SJSA1 (cell line): Measurements from ENCODE around the gene VWA8. TPM values are rescaled to one million over a fixed set of nuclear protein-coding genes. Genes with fewer than 3 reads are reported as not detected.
A peak's percentile ranks its signal among the peaks of the same experiment; 100 is the strongest.
"Not testable (repeated sequence)": the region's sequence is repeated elsewhere in the genome, so short reads cannot be mapped to it uniquely, and the experiment has no call there.

ENCODE experiments used
- DNase-seq, 2 experiments: peaks; one replicate each; pipeline ENCODE4 v3.0.0-alpha.2; 2015 to 2020; ENCODE audit warnings: low spot score in 2 of 2, low read depth in 1 of 2
- H3K27ac ChIP-seq: fragments of 250-450 bp; sonication (Bioruptor Pico); 2 replicates; pipeline ENCODE4 v1.5.1; 2020; ENCODE audit warnings: mild to moderate bottlenecking, moderate library complexity
- H3K27me3 ChIP-seq: fragments of 250-450 bp; sonication (Bioruptor Pico); replicated peaks from 2 replicates; pipeline ENCODE4 v1.5.1; 2020; ENCODE audit warnings: mild to moderate bottlenecking, moderate library complexity
- H3K36me3 ChIP-seq: fragments of 250-450 bp; sonication (Bioruptor Pico); 2 replicates; pipeline ENCODE4 v1.5.1; 2020; ENCODE audit warnings: mild to moderate bottlenecking
- H3K4me1 ChIP-seq: fragments of 250-450 bp; sonication (Bioruptor Pico); replicated peaks from 2 replicates; pipeline ENCODE4 v1.6.1; 2021; ENCODE audit warnings: mild to moderate bottlenecking
- H3K4me3 ChIP-seq: fragments of 250-450 bp; sonication (Bioruptor Pico); 2 replicates; pipeline ENCODE4 v1.5.1; 2020; ENCODE audit warnings: mild to moderate bottlenecking
- H3K9me3 ChIP-seq: fragments of 250-450 bp; sonication (Bioruptor Pico); replicated peaks from 2 replicates; pipeline ENCODE4 v1.5.1; 2020; ENCODE audit warnings: mild to moderate bottlenecking
- total RNA-seq: library from RNA; depleted of rRNA; stranded (reverse); fragments of >200 nt; shearing (Covaris generic); gene quantifications from 2 replicates; pipeline ENCODE4 v1.2.3, GENCODE V29; 2014

The VWA8 gene
- total RNA-seq, 1 experiment from 2014 or later: 8.6 TPM

DNA sequence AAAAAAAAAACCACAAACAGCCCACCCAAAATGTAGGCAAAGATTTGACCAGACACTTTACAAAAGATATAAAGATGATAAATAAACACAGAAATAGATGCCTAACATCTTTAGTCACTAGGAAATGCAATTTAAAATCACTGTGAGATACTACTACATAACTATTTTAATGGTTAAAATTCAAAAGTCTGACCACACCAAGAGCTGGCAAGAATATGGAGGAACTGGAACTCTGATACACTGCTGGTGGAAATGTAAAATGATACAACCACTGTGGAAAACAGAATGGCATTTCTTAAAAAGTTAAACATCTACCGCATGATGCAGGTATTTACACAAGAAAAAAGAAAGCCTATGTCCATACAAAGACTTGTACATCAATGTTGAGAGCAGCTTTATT lies 26.8 kb downstream of the VWA8 start:
- Histone ChIP-seq H3K27me3 (no peaks in the 10 kb centered on the region), H3K27ac (no peak overlapping the region), H3K9me3 (no peaks in the 10 kb centered on the region), H3K4me3 (no peak overlapping the region), H3K36me3 (peaks cover 8% of the 10 kb centered on the region), H3K4me1 (peaks cover 4% of the 10 kb centered on the region)
- peak in 1 of 2 experiments; percentile 14 for DNase-seq

DNA sequence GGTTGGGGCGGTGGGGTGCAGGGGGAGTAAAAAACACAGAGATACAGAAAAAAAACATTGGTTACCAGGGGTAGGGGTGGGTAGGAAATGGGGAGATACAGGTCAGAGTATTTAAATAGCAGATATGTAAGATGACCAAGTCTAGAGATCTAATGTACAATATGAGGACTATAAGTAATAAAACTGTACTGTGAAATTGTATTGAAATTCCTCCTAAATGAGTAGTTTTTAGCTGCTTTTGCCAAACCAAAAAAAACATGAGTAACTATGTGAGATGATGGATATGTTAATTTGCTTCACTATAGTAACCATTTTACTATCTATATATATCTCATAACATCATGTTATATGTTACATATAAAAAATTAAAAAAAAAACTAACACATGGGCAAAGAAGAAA lies 29.6 kb downstream of the VWA8 start:
- Histone ChIP-seq H3K9me3 (no peaks in the 10 kb centered on the region), H3K27ac (no peak overlapping the region)

DNA sequence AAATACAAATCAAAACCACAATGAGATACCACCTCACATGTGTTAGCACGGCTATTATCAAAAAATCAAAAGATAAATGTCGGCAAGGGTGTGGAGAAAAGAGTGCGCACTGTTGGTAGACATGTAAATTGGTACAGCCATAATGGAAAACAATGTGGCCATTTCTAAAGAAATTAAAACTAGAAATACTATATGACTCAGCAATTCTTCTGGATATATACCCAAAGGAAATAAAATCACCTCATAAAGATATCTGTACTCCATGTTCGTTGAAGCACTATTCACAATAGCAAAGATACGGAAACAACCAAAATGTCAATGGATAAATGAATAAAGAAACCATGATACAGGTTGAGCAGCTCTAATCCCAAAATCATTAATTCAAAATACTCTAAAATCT lies 30.8 kb downstream of the VWA8 start:
- H3K27ac ChIP-seq: no peak overlapping the region
- DNase-seq: no peak
- H3K4me3 ChIP-seq: no peak overlapping the region
- H3K36me3 ChIP-seq: peaks cover 10% of the 10 kb centered on the region
- no peaks in the 10 kb centered on the region for H3K27me3 ChIP-seq
- no peaks in the 10 kb centered on the region for H3K9me3 ChIP-seq
- peaks cover 4% of the 10 kb centered on the region for H3K4me1 ChIP-seq

More for the DNA sequence above, 29.6 kb downstream of the VWA8 start:
- Histone ChIP-seq H3K4me3 (no peak overlapping the region), H3K36me3 (peaks cover 11% of the 10 kb centered on the region), H3K4me1 (peaks cover 4% of the 10 kb centered on the region), H3K27me3 (no peaks in the 10 kb centered on the region)
- no peak for DNase-seq

GRCh38 chr13:41928323-41928722 lies 32.6 kb downstream of the VWA8 start:
- no peaks in the 10 kb centered on the region for H3K9me3 ChIP-seq
- H3K27ac ChIP-seq: no peak overlapping the region
- no peaks in the 10 kb centered on the region for H3K4me1 ChIP-seq
- DNase-seq: no peak
- no peaks in the 10 kb centered on the region for H3K27me3 ChIP-seq
- H3K36me3 ChIP-seq: peaks cover 7% of the 10 kb centered on the region; the same call in 1 of the 2 replicates
- no peak overlapping the region for H3K4me3 ChIP-seq

GRCh38 chr13:41925014-41925413 lies 35.9 kb downstream of the VWA8 start:
- no peaks in the 10 kb centered on the region for H3K27me3 ChIP-seq
- no peak overlapping the region for H3K27ac ChIP-seq
- no peaks in the 10 kb centered on the region for H3K4me1 ChIP-seq
- DNase-seq: no peak
- H3K9me3 ChIP-seq: no peaks in the 10 kb centered on the region
- H3K36me3 ChIP-seq: peaks cover 7% of the 10 kb centered on the region; the same call in 1 of the 2 replicates
- no peak overlapping the region for H3K4me3 ChIP-seq

DNA sequence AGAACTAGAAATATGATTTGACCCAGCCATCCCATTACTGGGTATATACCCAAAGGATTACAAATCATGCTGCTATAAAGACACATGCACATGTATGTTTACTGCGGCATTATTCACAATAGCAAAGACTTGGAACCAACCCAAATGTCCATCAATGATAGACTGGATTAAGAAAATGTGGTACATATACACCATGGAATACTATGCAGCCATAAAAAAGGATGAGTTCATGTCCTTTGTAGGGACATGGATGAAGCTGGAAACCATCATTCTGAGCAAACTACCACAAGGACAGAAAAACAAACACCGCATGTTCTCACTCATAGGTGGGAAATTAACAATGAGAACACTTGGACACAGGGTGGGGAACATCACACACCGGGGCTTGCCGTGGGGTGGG lies 38.0 kb downstream of the VWA8 start:
- H3K9me3 ChIP-seq, H3K4me3 ChIP-seq, H3K4me1 ChIP-seq, H3K36me3 ChIP-seq, H3K27ac ChIP-seq, H3K27me3 ChIP-seq, DNase-seq: not testable (repeated sequence)

DNA sequence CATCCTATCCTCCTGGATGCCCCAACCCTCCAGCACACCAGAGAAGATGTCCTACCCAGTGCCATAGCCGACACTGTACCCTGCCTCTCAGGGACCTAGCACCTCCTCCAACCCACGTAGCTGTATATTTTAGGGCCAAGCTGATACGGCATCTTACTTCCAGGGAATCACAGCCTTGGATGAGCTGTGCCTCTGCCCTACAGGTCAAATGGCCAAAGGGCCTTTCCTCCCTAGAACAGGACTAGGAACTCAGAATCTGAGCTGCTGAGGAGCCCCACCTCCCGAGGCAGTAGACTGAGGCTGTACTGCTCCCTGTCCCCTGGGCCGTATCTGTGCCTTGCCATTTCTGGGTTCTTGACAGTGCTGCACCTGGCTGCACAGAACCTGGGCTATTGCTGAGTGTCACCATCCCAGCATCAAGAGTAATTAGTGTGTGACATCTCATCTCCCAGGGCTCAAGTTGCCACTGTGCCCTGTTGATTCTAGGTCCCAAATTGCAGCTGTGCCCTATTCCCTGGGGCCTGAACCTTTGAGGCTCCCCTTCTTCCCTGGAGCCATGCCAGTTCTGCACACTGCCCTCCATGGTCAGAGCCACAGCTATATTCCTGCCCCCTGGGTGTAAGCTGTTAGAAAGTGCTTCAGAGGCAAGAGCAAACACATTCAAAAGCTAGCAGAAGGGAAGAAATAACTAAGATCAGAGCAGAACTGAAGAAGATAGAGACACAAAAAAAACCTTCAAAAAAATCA lies 41.0 kb downstream of the VWA8 start:
- no peak overlapping the region for H3K27ac ChIP-seq
- no peaks in the 10 kb centered on the region for H3K36me3 ChIP-seq
- no peaks in the 10 kb centered on the region for H3K27me3 ChIP-seq
- no peaks in the 10 kb centered on the region for H3K9me3 ChIP-seq
- no peak for DNase-seq
- H3K4me3 ChIP-seq: no peak overlapping the region
- peaks cover 37% of the 10 kb centered on the region for H3K4me1 ChIP-seq

- no peak for DNase-seq
- Histone ChIP-seq H3K27me3 (no peaks in the 10 kb centered on the region), H3K27ac (no peak overlapping the region), H3K4me3 (no peak overlapping the region), H3K36me3 (no peaks in the 10 kb centered on the region), H3K9me3 (no peaks in the 10 kb centered on the region), H3K4me1 (peaks cover 37% of the 10 kb centered on the region)
These were observed 41.7 kb downstream of the VWA8 start for GRCh38 chr13:41919031-41919740.

GRCh38 chr13:41917641-41918040 lies 43.3 kb downstream of the VWA8 start:
- Histone ChIP-seq H3K27ac (peak overlapping the region; percentile 83), H3K27me3 (no peaks in the 10 kb centered on the region), H3K4me1 (peaks cover 37% of the 10 kb centered on the region), H3K36me3 (no peaks in the 10 kb centered on the region), H3K4me3 (no peak overlapping the region), H3K9me3 (no peaks in the 10 kb centered on the region)
- DNase-seq: peak in 1 of 2 experiments; percentile 39

DNA sequence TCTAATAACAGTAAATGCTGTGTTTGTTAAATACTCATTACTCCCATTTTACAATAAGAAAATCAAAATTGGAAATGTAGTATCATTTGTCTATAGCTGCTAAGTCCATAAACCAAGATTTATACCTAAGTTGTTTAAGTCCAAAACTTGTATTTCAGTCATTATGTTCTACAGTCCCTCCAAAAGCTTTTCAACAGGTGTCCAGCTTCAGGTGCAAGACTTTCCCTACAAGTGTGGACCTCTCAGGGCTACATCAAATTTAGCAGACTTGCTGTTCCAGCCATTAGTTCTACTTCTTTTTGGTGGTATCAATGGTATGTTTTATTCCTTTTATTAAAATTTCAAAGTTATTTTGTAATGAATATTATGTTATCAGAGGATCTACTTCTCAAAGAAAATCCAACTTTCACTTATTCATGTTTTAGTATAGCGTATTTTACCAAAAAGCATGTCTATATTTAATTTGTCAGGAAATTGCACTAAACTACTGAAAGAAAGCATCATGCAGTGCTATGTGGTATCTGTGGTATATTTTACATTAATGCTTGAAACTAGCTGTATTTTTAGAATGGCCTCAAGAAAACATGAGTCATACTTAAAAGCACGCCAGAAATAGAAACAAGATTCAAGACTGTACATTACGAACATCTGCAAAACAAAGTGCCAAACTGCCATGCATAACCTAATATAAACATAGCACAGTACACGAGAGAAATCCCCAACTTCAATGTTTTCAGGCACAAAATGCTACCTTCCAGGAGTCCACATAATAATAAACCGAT lies 44.5 kb downstream of the VWA8 start:
- H3K9me3 ChIP-seq: no peaks in the 10 kb centered on the region
- peak in 1 of 2 experiments; percentile 76 for DNase-seq
- peaks cover 37% of the 10 kb centered on the region for H3K4me1 ChIP-seq
- no peaks in the 10 kb centered on the region for H3K27me3 ChIP-seq
- H3K27ac ChIP-seq: peak overlapping the region; percentile 83
- H3K36me3 ChIP-seq: no peaks in the 10 kb centered on the region
- H3K4me3 ChIP-seq: no peak overlapping the region

DNA sequence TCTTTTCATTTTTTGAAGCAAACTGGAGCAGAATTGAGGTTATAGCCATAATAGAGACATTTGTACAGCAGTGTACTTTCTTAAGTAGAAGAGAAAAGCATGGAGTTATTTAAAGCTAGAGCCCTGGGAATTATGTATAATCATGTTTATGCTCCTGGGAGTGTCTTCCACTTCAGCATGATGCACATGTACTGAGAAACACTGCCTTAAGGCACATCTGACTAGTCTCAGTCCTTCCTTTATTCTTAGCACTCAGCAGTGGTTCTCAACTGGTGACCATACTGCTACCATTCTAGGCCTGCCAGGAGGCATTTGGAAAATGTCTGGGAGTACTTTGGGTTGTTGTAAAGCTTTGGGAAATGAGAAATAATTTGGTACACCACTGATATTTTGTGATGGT lies 45.8 kb downstream of the VWA8 start:
- Histone ChIP-seq H3K27ac (no peak overlapping the region), H3K4me1 (peaks cover 37% of the 10 kb centered on the region), H3K36me3 (no peaks in the 10 kb centered on the region), H3K4me3 (no peak overlapping the region), H3K9me3 (no peaks in the 10 kb centered on the region), H3K27me3 (no peaks in the 10 kb centered on the region)
- DNase-seq: no peak

DNA sequence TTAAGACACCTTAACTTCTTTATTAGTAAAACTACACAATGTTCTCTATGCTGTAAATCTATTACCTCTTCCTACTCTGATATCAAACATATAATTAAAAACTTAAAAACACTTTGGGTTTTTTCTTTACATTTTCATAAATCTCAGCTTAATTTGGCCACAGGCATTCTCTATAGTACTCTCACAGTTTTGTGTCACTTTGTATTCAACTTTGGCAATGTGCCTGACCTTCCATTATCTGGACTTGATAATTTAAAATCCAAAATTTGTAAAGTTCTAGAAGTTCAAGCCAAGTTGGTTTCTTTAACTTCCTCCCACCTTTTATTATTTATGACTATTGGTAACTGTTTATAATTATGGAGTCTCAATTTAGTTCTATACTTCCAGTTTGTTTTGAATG lies 46.4 kb downstream of the VWA8 start:
- Histone ChIP-seq H3K4me3 (no peak overlapping the region), H3K4me1 (peaks cover 37% of the 10 kb centered on the region), H3K27ac (no peak overlapping the region), H3K27me3 (no peaks in the 10 kb centered on the region), H3K36me3 (peaks cover 1% of the 10 kb centered on the region; the same call in 1 of the 2 replicates), H3K9me3 (no peaks in the 10 kb centered on the region)
- no peak for DNase-seq

- Histone ChIP-seq H3K4me3 (no peak overlapping the region), H3K9me3 (no peaks in the 10 kb centered on the region), H3K4me1 (no peaks in the 10 kb centered on the region), H3K36me3 (peaks cover 4% of the 10 kb centered on the region; the same call in 1 of the 2 replicates), H3K27ac (no peak overlapping the region), H3K27me3 (no peaks in the 10 kb centered on the region)
- DNase-seq: no peak
These were observed 51.4 kb downstream of the VWA8 start for GRCh38 chr13:41909506-41909905.
